GM18505 (cell line): ENCODE results near the gene SPATA20.

ENCODE experiments used
- ATAC-seq: cut with Tn5 transposase; IDR thresholded peaks from one replicate; pipeline ENCODE4 v1.9.1; 2021; ENCODE audit not compliant: unreplicated experiment
- POLR2A ChIP-seq: IDR thresholded peaks from 4 replicates; pipeline ENCODE4 v1.6.1; 2011; ENCODE audit warnings: borderline replicate concordance; ENCODE audit not compliant: insufficient read depth, insufficient read length; ENCODE audit errors: extremely low read depth

Gene SPATA20

GRCh38 chr17:50586421-50587247, 39.7 kb downstream of the SPATA20 start:
- no peak for TF ChIP-seq POLR2A
- no peak for ATAC-seq

GRCh38 chr17:50587571-50587970, 40.6 kb downstream of the SPATA20 start:
- TF ChIP-seq POLR2A: no peak
- ATAC-seq: no peak

- ATAC-seq: no peak
- no peak for TF ChIP-seq POLR2A
Observed at GRCh38 chr17:50588391-50589049, 41.5 kb downstream of the SPATA20 start.

- TF ChIP-seq POLR2A: no peak
- ATAC-seq: no peak
Observed at GRCh38 chr17:50589095-50589705, 42.2 kb downstream of the SPATA20 start.

- TF ChIP-seq POLR2A: no peak
Observed at GRCh38 chr17:50590946-50591737, 44.2 kb downstream of the SPATA20 start.

GRCh38 chr17:50593321-50593720, 46.3 kb downstream of the SPATA20 start:
- ATAC-seq: no peak
- TF ChIP-seq POLR2A: no peak

More at GRCh38 chr17:50590946-50591737, 44.2 kb downstream of the SPATA20 start:
- no peak for ATAC-seq

GRCh38 chr17:50594128-50594823, 47.3 kb downstream of the SPATA20 start:
- no peak for TF ChIP-seq POLR2A
- no peak for ATAC-seq

- no peak for ATAC-seq
Observed at GRCh38 chr17:50594892-50595291, 47.9 kb downstream of the SPATA20 start.

GRCh38 chr17:50596191-50597037, 49.4 kb downstream of the SPATA20 start:
- ATAC-seq: no peak
- no peak for TF ChIP-seq POLR2A

More at GRCh38 chr17:50594892-50595291, 47.9 kb downstream of the SPATA20 start:
- TF ChIP-seq POLR2A: no peak

GRCh38 chr17:50598487-50598886, 51.5 kb downstream of the SPATA20 start:
- ATAC-seq: no peak
- TF ChIP-seq POLR2A: no peak

- ATAC-seq: no peak
- no peak for TF ChIP-seq POLR2A
Observed at GRCh38 chr17:50599606-50600005, 52.6 kb downstream of the SPATA20 start.
